Choroid plexus epithelial cell (primary cell): ENCODE results near the gene B9D2.

ENCODE experiments used
- DNase-seq: peaks from one replicate; pipeline ENCODE4 v3.0.0-alpha.2; 2010; ENCODE audit warnings: low read depth
- H3K4me3 ChIP-seq: 2 replicates; pipeline ENCODE4 v1.5.1; 2011; ENCODE audit warnings: low read depth, mild to moderate bottlenecking, control low read depth, low read length, moderate library complexity
- TF ChIP-seq, protein P1 (sequence below): conservative IDR thresholded peaks from 2 replicates; pipeline ENCODE4 v1.5.1; 2011; ENCODE audit warnings: low read depth, mild to moderate bottlenecking, control low read depth, inconsistent platforms, low read length, moderate library complexity

B9D2 gene

GRCh38 chr19:41408256-41408655 lies 44.3 kb upstream of the B9D2 start:
- no peak for DNase-seq
- H3K4me3 ChIP-seq = no peak overlapping the region
- TF ChIP-seq, protein P1, sequence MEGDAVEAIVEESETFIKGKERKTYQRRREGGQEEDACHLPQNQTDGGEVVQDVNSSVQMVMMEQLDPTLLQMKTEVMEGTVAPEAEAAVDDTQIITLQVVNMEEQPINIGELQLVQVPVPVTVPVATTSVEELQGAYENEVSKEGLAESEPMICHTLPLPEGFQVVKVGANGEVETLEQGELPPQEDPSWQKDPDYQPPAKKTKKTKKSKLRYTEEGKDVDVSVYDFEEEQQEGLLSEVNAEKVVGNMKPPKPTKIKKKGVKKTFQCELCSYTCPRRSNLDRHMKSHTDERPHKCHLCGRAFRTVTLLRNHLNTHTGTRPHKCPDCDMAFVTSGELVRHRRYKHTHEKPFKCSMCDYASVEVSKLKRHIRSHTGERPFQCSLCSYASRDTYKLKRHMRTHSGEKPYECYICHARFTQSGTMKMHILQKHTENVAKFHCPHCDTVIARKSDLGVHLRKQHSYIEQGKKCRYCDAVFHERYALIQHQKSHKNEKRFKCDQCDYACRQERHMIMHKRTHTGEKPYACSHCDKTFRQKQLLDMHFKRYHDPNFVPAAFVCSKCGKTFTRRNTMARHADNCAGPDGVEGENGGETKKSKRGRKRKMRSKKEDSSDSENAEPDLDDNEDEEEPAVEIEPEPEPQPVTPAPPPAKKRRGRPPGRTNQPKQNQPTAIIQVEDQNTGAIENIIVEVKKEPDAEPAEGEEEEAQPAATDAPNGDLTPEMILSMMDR = no peak

- no peak overlapping the region for H3K4me3 ChIP-seq
- DNase-seq = peak; percentile 76
- TF ChIP-seq, protein P1 = peak; percentile 25
These were observed 43.3 kb upstream of the B9D2 start for GRCh38 chr19:41407271-41407670.

DNA sequence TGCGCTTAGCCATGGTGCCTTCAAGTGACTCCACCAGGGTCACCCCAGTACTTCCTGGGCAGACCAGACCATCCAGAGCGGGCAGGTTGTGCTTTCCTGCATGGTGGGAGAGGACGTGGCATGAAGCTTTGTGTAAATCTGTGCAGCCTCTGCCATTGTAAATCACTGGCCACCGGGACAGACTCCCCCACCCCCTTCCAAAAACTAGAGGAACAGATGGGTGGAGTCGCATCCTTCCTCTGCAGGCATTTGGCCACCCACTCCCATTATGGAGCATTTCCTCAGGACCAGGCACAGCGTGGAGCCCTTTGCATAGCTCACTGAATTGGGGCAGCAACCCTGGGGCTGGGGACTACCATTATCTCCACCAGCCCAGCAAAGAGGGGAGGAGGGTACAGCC lies 41.8 kb upstream of the B9D2 start:
- no peak for DNase-seq
- TF ChIP-seq, protein P1 = no peak
- no peak overlapping the region for H3K4me3 ChIP-seq

DNA sequence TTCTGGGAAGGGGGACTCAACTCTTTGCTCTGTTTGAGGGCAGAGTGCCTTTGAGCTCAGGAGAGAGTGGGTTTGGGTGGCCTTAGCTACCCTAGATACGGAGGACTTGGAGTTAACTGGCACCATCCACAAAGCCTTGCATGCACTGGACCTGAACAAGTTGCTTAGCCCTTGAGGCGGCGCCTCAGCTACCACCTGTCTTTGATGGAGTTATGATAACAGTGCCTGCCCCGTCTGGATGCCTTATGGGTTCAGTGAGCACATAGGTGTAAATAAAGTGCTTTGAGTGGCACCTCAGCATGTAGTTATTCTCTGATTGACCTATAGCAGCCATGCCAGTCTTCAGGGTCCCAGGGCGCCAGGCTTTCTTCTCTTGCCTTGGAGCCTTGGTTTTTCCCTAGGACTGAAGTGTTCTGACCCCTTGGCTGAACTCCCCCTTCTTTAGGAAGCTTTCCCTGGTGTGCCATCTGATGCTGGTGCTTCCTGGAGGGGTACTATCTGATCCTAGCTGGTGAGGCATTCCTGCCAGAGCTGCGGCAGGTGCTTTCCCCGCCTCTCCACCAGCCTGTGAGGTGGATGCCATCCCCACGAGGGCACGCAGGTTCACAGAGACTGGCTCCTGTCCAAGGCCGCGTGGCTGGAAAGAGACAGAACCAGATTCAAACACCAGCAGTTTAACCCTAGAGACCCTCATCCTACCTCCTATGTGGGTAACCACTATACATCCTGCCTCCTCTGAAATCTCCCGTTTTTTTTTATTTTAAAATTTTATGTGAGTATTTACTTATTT lies 39.4 kb upstream of the B9D2 start:
- no peak for DNase-seq
- H3K4me3 ChIP-seq = no peak overlapping the region
- TF ChIP-seq, protein P1 = no peak

GRCh38 chr19:41402010-41402409 lies 38.1 kb upstream of the B9D2 start:
- no peak overlapping the region for H3K4me3 ChIP-seq
- DNase-seq = no peak
- TF ChIP-seq, protein P1 = no peak

GRCh38 chr19:41401483-41401882 lies 37.5 kb upstream of the B9D2 start:
- H3K4me3 ChIP-seq = no peak overlapping the region
- TF ChIP-seq, protein P1 = no peak
- no peak for DNase-seq

DNA sequence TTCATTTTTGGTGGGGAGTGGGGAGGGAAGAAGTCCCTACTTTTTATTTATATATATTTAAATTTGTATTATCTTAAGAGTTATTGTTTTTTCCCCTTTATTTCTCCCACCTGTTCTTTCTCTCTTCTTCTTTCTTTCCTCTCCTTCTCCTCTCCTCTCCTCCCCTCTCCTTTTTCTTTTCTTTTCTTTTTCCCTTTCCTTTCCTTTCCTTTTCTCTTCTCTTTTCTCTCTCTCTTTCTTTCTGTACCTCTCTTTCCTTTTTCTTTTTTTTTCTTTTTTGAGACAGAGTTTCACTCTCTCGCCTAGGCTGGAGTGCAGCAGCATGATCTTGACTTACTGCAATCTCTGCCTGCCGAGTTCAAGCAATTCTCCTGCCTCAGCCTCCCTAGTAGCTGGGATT lies 35.6 kb upstream of the B9D2 start:
- H3K4me3 ChIP-seq = no peak overlapping the region
- TF ChIP-seq, protein P1 = no peak
- DNase-seq = no peak
